Psoas muscle (tissue), 8 donors: ENCODE results near the gene ERGIC2. TPM values are rescaled to one million over a fixed set of nuclear protein-coding genes. Genes with fewer than 3 reads are reported as not detected.

ENCODE experiments used
- ATAC-seq, 4 donors: fragments of 200-7000 bp; cut with Tn5 transposase; one replicate each; pipeline ENCODE4 v1.9.1; 2020; ENCODE audit warnings: moderate library complexity in 3 of 4, mild to moderate bottlenecking in 2 of 4
- DNase-seq, 2 donors: peaks; one replicate each; pipeline ENCODE4 v3.0.0-alpha.2; 2020
- H3K27ac ChIP-seq: fragments of 200-600 bp; one replicate; pipeline ENCODE4 v1.8.0; 2022
- H3K27me3 ChIP-seq, 3 donors: fragments of 200-600 bp in 1 of 3; one replicate each; pipeline versions ENCODE4 v1.6.1 to v1.8.0; 2013 to 2022; ENCODE audit warnings: low read length in 2 of 3, mild to moderate bottlenecking in 2 of 3, moderate library complexity in 1 of 3; ENCODE audit not compliant: insufficient read depth in 3 of 3
- H3K36me3 ChIP-seq, 2 donors: fragments of 200-600 bp in 1 of 2; one replicate each; pipeline versions ENCODE4 v1.6.1 to v1.8.0; 2013 to 2022; ENCODE audit warnings: low read depth in 1 of 2, mild to moderate bottlenecking in 1 of 2, moderate library complexity in 1 of 2; ENCODE audit not compliant: insufficient read depth in 1 of 2
- H3K4me1 ChIP-seq: fragments of 200-600 bp; one replicate; pipeline ENCODE4 v1.8.0; 2022
- H3K4me3 ChIP-seq: fragments of 200-600 bp; one replicate; pipeline ENCODE4 v1.8.0; 2022; ENCODE audit warnings: mild to moderate bottlenecking
- H3K9me3 ChIP-seq: fragments of 200-600 bp; one replicate; pipeline ENCODE4 v1.8.0; 2022
- CTCF ChIP-seq: fragments of 200-600 bp; IDR thresholded peaks from one replicate; pipeline ENCODE4 v1.8.0; 2022; ENCODE audit warnings: antibody characterized with exemption
- WGBS, 3 donors: extraction: QIAGEN DNeasy Blood & Tissue Kit; methylation state at CpG; one replicate each; pipeline versions ENCODE4 v1.1.6 to v1.1.7; 2013; 5-methylcytosine and 5-hydroxymethylcytosine counted together
- intact Hi-C, 2 donors: fragments of 100-400 bp; cut with DNase I; formaldehyde crosslinking; loops; one replicate each; pipeline versions ENCODE4 v1.11.0 to v1.14.2; 2022
- polyA plus RNA-seq, 3 donors: library from polyadenylated mRNA; stranded (reverse); fragments of 200-250 nt; gene quantifications; one replicate each; pipeline ENCODE4 v1.2.3, GENCODE V29; 2013
- total RNA-seq, 4 donors: library from RNA; stranded (reverse); fragmentation: NEBNext Ultra II Directional in 2 of 4; extraction: Animal tissue kit (Norgen Biotek cat#: 25700) in 2 of 4; gene quantifications; one replicate each; pipeline versions ENCODE4 v1.2.1 to v1.2.4, GENCODE V29; 2021 to 2023
- donor health status: healthy with polysubstance abuse.
- donor health status: DM: no; HTN: no; CAD: no; lungs with moderate emphysema.
- donor health status: Bipolar disorder and iron deficiency.
- donor health status: healthy.
- donor health status: DM: yes; HTN: yes; CAD: no.
- donor health status: DM: no; HTN: no; CAD: no.
- donor health status: DM: no; HTN: no; CAD: no.
- donor health status: DM: yes; HTN: yes; CAD: no.

Gene ERGIC2
- total and polyA plus RNA-seq, 7 donors: 40.8 to 96.1 (median 68.5) TPM

- ATAC-seq (no peak), DNase-seq (no peak)
- H3K36me3 ChIP-seq: peaks cover 0 to 4% of the 10 kb centered on the region in 2 donors
- WGBS, 3 donors: 83 to 90% (median 90%) methylated on average over 2 of the region's 2 CpGs
- intact Hi-C loops: no loop called here
- no peaks in the 10 kb centered on the region for H3K27me3 ChIP-seq
- H3K9me3 ChIP-seq: no peaks in the 10 kb centered on the region
- H3K4me3 ChIP-seq: no peak overlapping the region
- no peak for TF ChIP-seq CTCF
- peaks cover 12% of the 10 kb centered on the region for H3K4me1 ChIP-seq
- H3K27ac ChIP-seq: no peak overlapping the region
These were observed 60.5 kb downstream of the ERGIC2 start for GRCh38 chr12:29320295-29321085.

- Histone ChIP-seq H3K36me3 (peaks cover 0 to 4% of the 10 kb centered on the region in 2 donors), H3K4me3 (no peak overlapping the region), H3K9me3 (no peaks in the 10 kb centered on the region), H3K27ac (no peak overlapping the region), H3K27me3 (no peaks in the 10 kb centered on the region), H3K4me1 (peaks cover 12% of the 10 kb centered on the region)
- ATAC-seq (peak; percentile 88 to 99 (median 99)), DNase-seq (peak in 1 of 2 donors; percentile 19)
- TF ChIP-seq CTCF: peak; percentile 75
- whole genome bisulfite sequencing, 3 donors: 24 to 34% (median 28%) methylated on average over 8 of the region's 8 CpGs
- intact Hi-C loops: loop anchor here (2.0 to 5.0 kb wide), 2 partner anchors 245 kb away; no protein-coding TSS in a partner anchor
These were observed 63.2 kb downstream of the ERGIC2 start for GRCh38 chr12:29317556-29318363.

GRCh38 chr12:29316752-29317151 is 64.2 kb downstream of the ERGIC2 start:
- intact Hi-C loops: loop anchor here (2.0 to 5.0 kb wide), 2 partner anchors 244 kb away; no protein-coding TSS in a partner anchor
- Histone ChIP-seq H3K27ac (no peak overlapping the region), H3K27me3 (no peaks in the 10 kb centered on the region), H3K36me3 (no peaks in the 10 kb centered on the region), H3K9me3 (no peaks in the 10 kb centered on the region), H3K4me1 (peaks cover 12% of the 10 kb centered on the region), H3K4me3 (no peak overlapping the region)
- ATAC-seq (peak; percentile 57 to 75 (median 68)), DNase-seq (peak; percentile 22 to 55)
- WGBS, 3 donors: 8 to 17% (median 12%) methylated on average over 4 of the region's 4 CpGs
- no peak for TF ChIP-seq CTCF

GRCh38 chr12:29314416-29314815 is 66.6 kb downstream of the ERGIC2 start:
- DNase-seq (no peak), ATAC-seq (no peak)
- Histone ChIP-seq H3K9me3 (no peaks in the 10 kb centered on the region), H3K4me1 (peaks cover 12% of the 10 kb centered on the region), H3K4me3 (no peak overlapping the region), H3K27me3 (no peaks in the 10 kb centered on the region), H3K36me3 (no peaks in the 10 kb centered on the region), H3K27ac (no peak overlapping the region)
- no peak for TF ChIP-seq CTCF
- intact Hi-C loops: no loop called here
- 10 to 22% (median 16%) methylated on average over 2 of the region's 2 CpGs for WGBS, 3 donors
